HCT116 (cell line): Measurements from ENCODE around the gene MAMSTR. TPM values are rescaled to one million over a fixed set of nuclear protein-coding genes. Genes with fewer than 3 reads are reported as not detected.

Experiments used
- ATAC-seq: fragments of 200-7000 bp; cut with Tn5 transposase; 2 replicates; pipeline ENCODE4 v1.9.1; 2020; ENCODE audit warnings: mild to moderate bottlenecking, moderate library complexity
- BruUV-seq: library from RNA; stranded (reverse); fragments of 400-500 nt; replicated peaks from 2 replicates; lab custom pipeline; 2021; lab: Mats Ljungman, UMichigan
- CTCF ChIA-PET: fragments of 300-600 bp; sonication (Branson Sonifier 250); formaldehyde crosslinking; loops from one replicate; lab custom pipeline; 2021; ENCODE audit warnings: antibody characterized with exemption; lab: Charles Lee
- POLR2A ChIA-PET: fragments of 300-600, 350-600 bp; sonication (Branson Sonifier 250); formaldehyde crosslinking; loops from one replicate; lab custom pipeline; 2021; ENCODE audit warnings: antibody characterized with exemption; lab: Charles Lee
- RAD21 ChIA-PET, 2 experiments: fragments of 300-600 bp; sonication (Branson Sonifier 250); formaldehyde crosslinking; loops; one replicate each; lab custom pipeline; 2023; ENCODE audit warnings: low total read pairs in 2 of 2; ENCODE audit not compliant: uncharacterized antibody in 2 of 2, unreplicated experiment in 2 of 2, low non-redundant PET in 1 of 2; lab: Charles Lee
- DNase-seq: peaks from one replicate; pipeline ENCODE4 v3.0.0-alpha.2; 2010; ENCODE audit warnings: low read depth, low spot score
- H2AFZ ChIP-seq: fragments of 200-600 bp; shearing (Covaris generic), sonication (generic); 2 replicates; pipeline ENCODE4 v1.6.1; 2017; ENCODE audit warnings: low read depth, mixed run types, mixed read lengths, antibody characterized with exemption, low read length; ENCODE audit not compliant: poor library complexity, severe bottlenecking
- H3K27ac ChIP-seq: 2 replicates; pipeline ENCODE4 v1.5.1; 2012; ENCODE audit warnings: low read depth, low read length
- H3K27me3 ChIP-seq: fragments of 200-600 bp; sonication (generic); 2 replicates; pipeline ENCODE4 v1.6.1; 2016; ENCODE audit warnings: mixed run types, low read length, mixed read lengths; ENCODE audit not compliant: insufficient read depth
- H3K36me3 ChIP-seq, 2 experiments: fragments of 200-500 bp in 1 of 2; fragments of 200-600 bp in 1 of 2; sonication (Bioruptor generic) in 1 of 2; sonication (generic) in 1 of 2; 2 replicates each; pipeline versions ENCODE4 v1.5.1 to v1.6.1; 2014 to 2016; ENCODE audit warnings: low read length in 2 of 2, inconsistent platforms in 1 of 2, mixed read lengths in 1 of 2, mixed run types in 1 of 2; ENCODE audit not compliant: insufficient read depth in 2 of 2, control insufficient read depth in 1 of 2
- H3K4me1 ChIP-seq, 2 experiments: fragments of 200-600 bp in 1 of 2; sonication (generic) in 1 of 2; 2 replicates each; pipeline versions ENCODE4 v1.5.1 to v1.6.1; 2012 to 2017; ENCODE audit warnings: low read length in 2 of 2, inconsistent platforms in 1 of 2, mild to moderate bottlenecking in 1 of 2, mixed read lengths in 1 of 2, mixed run types in 1 of 2, moderate library complexity in 1 of 2; ENCODE audit not compliant: insufficient read depth in 2 of 2, control insufficient read depth in 1 of 2
- H3K4me2 ChIP-seq: fragments of 200-600 bp; sonication (generic); 2 replicates; pipeline ENCODE4 v1.6.1; 2017; ENCODE audit warnings: mixed run types, low read length, mixed read lengths
- H3K4me3 ChIP-seq, 2 experiments: fragments of 200-600 bp in 1 of 2; sonication (generic) in 1 of 2; replicated peaks in 1 of 2; 2 replicates each; pipeline ENCODE4 v1.5.1; 2011 to 2016; ENCODE audit warnings: low read length in 2 of 2, control low read depth in 1 of 2, low read depth in 1 of 2, mild to moderate bottlenecking in 1 of 2, mixed read lengths in 1 of 2, mixed run types in 1 of 2
- H3K79me2 ChIP-seq: fragments of 200-600 bp; sonication (generic); 2 replicates; pipeline ENCODE4 v1.6.1; 2017; ENCODE audit warnings: mild to moderate bottlenecking, mixed run types, low read length, moderate library complexity, mixed read lengths; ENCODE audit not compliant: insufficient read depth
- H3K9ac ChIP-seq: fragments of 200-600 bp; sonication (generic); 2 replicates; pipeline ENCODE4 v1.6.1; 2016; ENCODE audit warnings: low read length, mixed read lengths
- H3K9me2 ChIP-seq: fragments of 200-600 bp; sonication (generic), shearing (Covaris generic); 2 replicates; pipeline ENCODE4 v1.6.1; 2017; ENCODE audit warnings: mixed run types, mild to moderate bottlenecking, moderate library complexity; ENCODE audit not compliant: insufficient read depth
- H3K9me3 ChIP-seq, 2 experiments: fragments of 200-500 bp in 1 of 2; fragments of 200-600 bp in 1 of 2; sonication (Bioruptor generic) in 1 of 2; sonication (generic) in 1 of 2; 2 replicates each; pipeline ENCODE4 v1.6.1; 2014 to 2017; ENCODE audit warnings: low read length in 2 of 2, mixed read lengths in 2 of 2, inconsistent platforms in 1 of 2, low read depth in 1 of 2, mild to moderate bottlenecking in 1 of 2, mixed run types in 1 of 2, moderate library complexity in 1 of 2; ENCODE audit not compliant: control insufficient read depth in 1 of 2, insufficient read depth in 1 of 2
- H4K20me1 ChIP-seq: fragments of 200-600 bp; sonication (generic), shearing (Covaris generic); 2 replicates; pipeline ENCODE4 v1.6.1; 2017; ENCODE audit warnings: mixed run types, mild to moderate bottlenecking, moderate library complexity; ENCODE audit not compliant: insufficient read depth
- EGR1 ChIP-seq: IDR thresholded peaks from 2 replicates; pipeline ENCODE4 v1.6.1; 2012; ENCODE audit warnings: low read depth
- FOSL1 ChIP-seq: IDR thresholded peaks from 2 replicates; pipeline ENCODE4 v1.6.1; 2012; ENCODE audit warnings: low read depth
- JUND ChIP-seq: IDR thresholded peaks from 2 replicates; pipeline ENCODE4 v1.6.1; 2012
- POLR2AphosphoS5 ChIP-seq: IDR thresholded peaks from 2 replicates; pipeline ENCODE4 v1.6.1; 2011; ENCODE audit warnings: mild to moderate bottlenecking, low read depth, low read length, moderate library complexity
- SP1 ChIP-seq: IDR thresholded peaks from 2 replicates; pipeline ENCODE4 v1.6.1; 2012; ENCODE audit warnings: low read depth
- SRF ChIP-seq: IDR thresholded peaks from 2 replicates; pipeline ENCODE4 v1.6.1; 2012; ENCODE audit warnings: low read depth
- TCF7L2 ChIP-seq: IDR thresholded peaks from 2 replicates; pipeline ENCODE4 v1.7.0; 2011; ENCODE audit warnings: borderline replicate concordance, inconsistent platforms; ENCODE audit not compliant: insufficient read depth, insufficient read length; ENCODE audit errors: extremely low read depth
- ZBTB33 ChIP-seq: IDR thresholded peaks from 2 replicates; pipeline ENCODE4 v1.6.1; 2011; ENCODE audit warnings: mild to moderate bottlenecking, low read length, moderate library complexity; ENCODE audit not compliant: insufficient replicate concordance; ENCODE audit errors: extremely low read depth
- intact Hi-C: fragments of 100-400 bp; cut with micrococcal nuclease; formaldehyde crosslinking; loops from 2 replicates; pipeline ENCODE4 v1.10.0; 2022
- total RNA-seq: library from RNA; stranded (reverse); gene quantifications from one replicate; pipeline ENCODE4 v1.2.1, GENCODE V29; 2021; ENCODE audit not compliant: unreplicated experiment

Gene MAMSTR
- total RNA-seq, 1 experiment from 2014 or later: 1.3 TPM

DNA sequence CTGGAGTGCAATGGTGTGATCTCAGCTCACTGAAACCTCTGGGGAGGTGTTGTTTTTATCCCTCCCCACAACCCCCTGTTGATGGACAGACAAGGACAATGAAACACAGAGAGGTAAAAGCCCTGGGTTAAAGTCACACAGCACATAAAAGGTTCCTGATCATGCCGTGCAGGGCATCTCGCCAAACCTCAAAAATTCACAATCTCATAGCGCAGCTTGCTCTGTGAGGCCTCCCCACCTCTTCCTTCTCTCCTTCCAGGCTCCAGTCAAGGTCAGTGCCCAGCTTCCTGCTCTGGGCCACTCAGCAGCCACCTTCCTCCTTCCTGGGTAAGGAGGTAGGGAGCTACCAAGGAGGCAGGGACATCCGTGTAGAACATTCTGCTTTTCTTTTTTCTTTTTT lies 21.5 kb downstream of the MAMSTR start:
- ATAC-seq (peak; percentile 57), DNase-seq (no peak)
- peak overlapping the region; percentile 49 for H3K27ac ChIP-seq
- H3K9ac ChIP-seq: peak overlapping the region; percentile 84
- H3K27me3 ChIP-seq: no peaks in the 10 kb centered on the region
- H3K79me2 ChIP-seq: peaks cover 15% of the 10 kb centered on the region; the same call in 1 of the 2 replicates
- ChIA-PET CTCF (no interaction called here), RAD21 (interaction anchor here in 1 of 2 experiments (0.7 kb wide), 1 partner anchor 15 kb away, joined by 5 read pairs; no protein-coding TSS in a partner anchor), POLR2A (interaction anchor here (0.7 to 0.9 kb wide), 2 partner anchors 14 kb away, joined by 3 read pairs; no protein-coding TSS in a partner anchor)
- H3K4me1 ChIP-seq: peaks cover 32 to 55% of the 10 kb centered on the region in 2 experiments
- no peaks in the 10 kb centered on the region for H4K20me1 ChIP-seq
- intact Hi-C loops: no loop called here
- TF ChIP-seq SP1 (no peak), SRF (no peak), ZBTB33 (no peak), EGR1 (no peak), FOSL1 (no peak), TCF7L2 (peak; percentile 16), POLR2AphosphoS5 (peak; percentile 54; the same call in 1 of the 2 replicates), JUND (no peak)
- H3K4me3 ChIP-seq: peak overlapping the region; percentile 7 to 85; a peak in 3 of 4 replicates
- H2AFZ ChIP-seq: no peak overlapping the region
- H3K9me2 ChIP-seq: no peaks in the 10 kb centered on the region
- no peaks in the 10 kb centered on the region for H3K9me3 ChIP-seq
- no TSS peak for BruUV-seq
- H3K4me2 ChIP-seq: peak overlapping the region; percentile 100
- 0 out of 4 replicates have a peak, but pooled peaks cover 0 to 8% of the 10 kb centered on the region in 2 experiments for H3K36me3 ChIP-seq
